Measurements from ENCODE around the gene TMA7B. TPM values are rescaled to one million over a fixed set of nuclear protein-coding genes. Genes with fewer than 3 reads are reported as not detected.
A peak's percentile ranks its signal among the peaks of the same experiment; 100 is the strongest.

The TMA7B gene
- total RNA-seq, 2 donors from 2014 or later = 0.20 TPM; not detected in 1

DNA sequence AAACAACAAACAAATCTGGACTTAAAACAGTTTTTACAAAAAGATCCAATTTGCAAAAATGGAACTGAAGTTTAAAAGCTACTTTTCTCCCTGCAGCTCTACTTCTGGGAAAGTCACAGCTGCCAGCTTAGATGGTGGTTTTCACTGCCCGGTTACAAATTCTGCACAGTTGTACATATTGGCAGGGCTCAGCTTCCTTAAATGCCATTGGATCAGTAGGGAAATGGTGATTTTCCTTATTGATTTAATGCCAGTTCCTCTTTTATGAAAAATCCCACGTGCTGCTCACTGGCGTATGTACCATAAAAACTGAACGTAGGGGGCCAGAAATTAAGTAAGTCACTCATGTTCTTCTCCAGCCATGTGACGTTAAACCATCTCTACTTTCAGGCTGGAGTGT is 36.5 kb upstream of the TMA7B start:
- no peaks in the 10 kb centered on the region for H3K27me3 ChIP-seq
- no peaks in the 10 kb centered on the region for H3K36me3 ChIP-seq
- no peaks in the 10 kb centered on the region for H3K9me3 ChIP-seq
- H3K4me3 ChIP-seq = no peak overlapping the region
- intact Hi-C loops (cut with DNase I) = no loop called here
- no peak overlapping the region for H3K27ac ChIP-seq
- TF ChIP-seq, protein P1, sequence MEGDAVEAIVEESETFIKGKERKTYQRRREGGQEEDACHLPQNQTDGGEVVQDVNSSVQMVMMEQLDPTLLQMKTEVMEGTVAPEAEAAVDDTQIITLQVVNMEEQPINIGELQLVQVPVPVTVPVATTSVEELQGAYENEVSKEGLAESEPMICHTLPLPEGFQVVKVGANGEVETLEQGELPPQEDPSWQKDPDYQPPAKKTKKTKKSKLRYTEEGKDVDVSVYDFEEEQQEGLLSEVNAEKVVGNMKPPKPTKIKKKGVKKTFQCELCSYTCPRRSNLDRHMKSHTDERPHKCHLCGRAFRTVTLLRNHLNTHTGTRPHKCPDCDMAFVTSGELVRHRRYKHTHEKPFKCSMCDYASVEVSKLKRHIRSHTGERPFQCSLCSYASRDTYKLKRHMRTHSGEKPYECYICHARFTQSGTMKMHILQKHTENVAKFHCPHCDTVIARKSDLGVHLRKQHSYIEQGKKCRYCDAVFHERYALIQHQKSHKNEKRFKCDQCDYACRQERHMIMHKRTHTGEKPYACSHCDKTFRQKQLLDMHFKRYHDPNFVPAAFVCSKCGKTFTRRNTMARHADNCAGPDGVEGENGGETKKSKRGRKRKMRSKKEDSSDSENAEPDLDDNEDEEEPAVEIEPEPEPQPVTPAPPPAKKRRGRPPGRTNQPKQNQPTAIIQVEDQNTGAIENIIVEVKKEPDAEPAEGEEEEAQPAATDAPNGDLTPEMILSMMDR (IDR thresholded peaks at IDR 0.05) = no peak
- DNase-seq = no peak
- no peak overlapping the region for H3K9ac ChIP-seq (ENCODE audit: low read depth in 2 of 2, low read length in 2 of 2)
- no peaks in the 10 kb centered on the region for H3K4me1 ChIP-seq

DNA sequence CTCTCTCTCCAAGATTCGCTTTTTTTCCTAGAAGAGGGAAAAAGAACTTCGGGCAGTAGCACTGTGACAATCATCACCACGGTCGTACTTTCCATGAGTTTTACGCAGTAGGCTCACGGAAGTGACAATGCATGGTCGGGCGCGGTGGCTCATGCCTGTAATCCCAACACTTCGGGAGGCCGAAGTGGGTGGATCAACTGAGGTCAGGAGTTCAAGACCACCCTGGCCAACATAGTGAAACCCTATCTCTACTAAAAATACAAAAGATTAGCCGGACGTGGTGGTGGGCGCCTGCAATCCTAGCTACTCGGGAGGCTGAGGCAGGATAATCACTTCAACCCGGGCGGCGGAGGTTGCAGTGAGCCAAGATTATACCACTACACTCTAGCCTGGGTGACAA is 35.9 kb upstream of the TMA7B start:
- Histone ChIP-seq H3K27me3 (no peaks in the 10 kb centered on the region), H3K9ac (ENCODE audit: low read depth in 2 of 2, low read length in 2 of 2) (no peak overlapping the region), H3K36me3 (no peaks in the 10 kb centered on the region), H3K9me3 (no peaks in the 10 kb centered on the region), H3K4me1 (no peaks in the 10 kb centered on the region), H3K27ac (no peak overlapping the region), H3K4me3 (no peak overlapping the region)
- DNase-seq = no peak
- TF ChIP-seq, protein P1 (IDR thresholded peaks at IDR 0.05) = no peak
- intact Hi-C loops (cut with DNase I) = no loop called here

DNA sequence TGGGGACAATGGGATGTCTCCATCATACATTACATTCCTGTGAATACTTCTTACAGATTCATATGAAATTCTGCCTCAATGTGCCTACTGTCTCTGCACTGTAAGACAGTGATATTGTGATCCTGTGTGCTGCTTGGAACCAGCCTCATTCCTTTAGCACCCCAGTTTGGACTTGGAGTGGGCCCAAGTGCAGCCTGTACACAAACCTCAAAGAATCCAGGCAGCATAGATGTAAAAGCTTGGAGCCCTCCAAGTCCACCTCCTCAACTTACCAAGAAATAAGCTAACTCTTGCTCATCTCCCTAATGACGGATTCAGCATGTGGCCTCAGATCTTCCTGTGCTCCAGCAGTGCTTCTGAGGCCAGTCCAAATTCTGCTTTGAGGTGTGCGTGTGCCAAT is 34.9 kb upstream of the TMA7B start:
- Histone ChIP-seq H3K36me3 (no peaks in the 10 kb centered on the region), H3K4me1 (no peaks in the 10 kb centered on the region), H3K4me3 (no peak overlapping the region), H3K9me3 (no peaks in the 10 kb centered on the region), H3K27me3 (no peaks in the 10 kb centered on the region), H3K27ac (no peak overlapping the region), H3K9ac (ENCODE audit: low read depth in 2 of 2, low read length in 2 of 2) (no peak overlapping the region)
- TF ChIP-seq, protein P1 (IDR thresholded peaks at IDR 0.05) = no peak
- no peak for DNase-seq
- intact Hi-C loops (cut with DNase I) = no loop called here

DNA sequence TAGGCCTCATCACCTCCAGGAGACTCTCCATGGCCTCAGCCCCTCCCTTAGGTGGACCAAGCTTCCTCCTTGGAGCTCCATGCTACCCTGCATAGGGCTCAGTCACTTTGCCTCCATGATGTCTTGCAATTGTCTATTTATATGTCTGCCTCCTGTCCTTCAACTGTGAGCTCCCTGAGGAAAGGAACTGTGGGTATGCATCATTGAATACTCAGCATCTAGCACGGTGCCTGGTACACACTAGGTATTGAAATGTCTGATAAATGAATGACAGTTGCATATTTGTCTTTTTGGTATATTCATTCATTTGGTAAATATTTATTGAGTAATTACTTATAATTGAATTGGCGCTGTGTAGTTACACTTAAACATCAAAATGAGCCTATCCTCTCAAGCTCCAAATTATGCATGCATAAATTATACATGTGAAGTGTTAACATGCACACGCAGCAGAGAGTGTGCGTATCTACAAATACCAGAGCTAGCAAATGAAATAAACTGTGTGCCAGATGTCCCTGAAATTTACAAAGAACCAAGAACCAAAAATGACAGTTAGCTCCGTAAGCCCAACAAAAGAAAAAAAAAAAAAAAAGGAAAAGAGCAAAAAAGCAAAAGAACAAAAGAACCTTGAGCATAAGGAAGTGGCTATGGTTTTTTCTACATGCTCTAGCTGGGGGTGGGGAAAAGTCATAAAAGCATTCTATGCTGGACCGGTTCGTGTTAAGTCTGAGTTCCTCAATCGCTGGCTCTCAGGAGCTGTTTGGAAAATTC is 34.1 kb upstream of the TMA7B start:
- intact Hi-C loops (cut with DNase I) = no loop called here
- Histone ChIP-seq H3K36me3 (no peaks in the 10 kb centered on the region), H3K9me3 (no peaks in the 10 kb centered on the region)

DNA sequence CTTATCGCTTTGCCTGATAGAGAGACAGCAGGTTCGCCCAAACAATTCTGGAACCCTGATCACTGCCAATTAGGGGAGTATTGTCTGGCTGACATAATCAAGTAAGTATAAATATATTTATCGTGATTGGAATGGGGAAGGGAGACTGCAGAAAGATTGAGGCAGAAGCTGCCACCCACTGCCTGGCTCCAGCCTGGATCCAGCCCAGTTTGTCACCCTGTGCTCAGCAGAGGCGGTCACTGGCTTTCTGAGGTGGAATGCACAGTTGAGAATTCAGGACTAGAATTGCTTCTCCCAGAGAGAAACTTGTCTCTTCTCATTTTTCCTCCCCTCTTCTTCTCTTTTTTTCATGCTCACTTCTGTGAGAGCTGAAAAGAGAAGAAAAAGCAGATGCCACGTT is 33.4 kb upstream of the TMA7B start:
- no peaks in the 10 kb centered on the region for H3K4me1 ChIP-seq
- H3K9me3 ChIP-seq = no peaks in the 10 kb centered on the region
- no peaks in the 10 kb centered on the region for H3K27me3 ChIP-seq
- intact Hi-C loops (cut with DNase I) = no loop called here
- TF ChIP-seq, protein P1 (IDR thresholded peaks at IDR 0.05) = no peak
- H3K4me3 ChIP-seq = no peak overlapping the region
- peak overlapping the region in 1 of 2 donors; percentile 15 for H3K9ac ChIP-seq (ENCODE audit: low read depth in 2 of 2, low read length in 2 of 2)
- DNase-seq = no peak
- H3K36me3 ChIP-seq = no peaks in the 10 kb centered on the region
- H3K27ac ChIP-seq = no peak overlapping the region

More for the DNA sequence above, 34.1 kb upstream of the TMA7B start:
- Histone ChIP-seq H3K4me1 (no peaks in the 10 kb centered on the region), H3K27me3 (no peaks in the 10 kb centered on the region), H3K27ac (no peak overlapping the region), H3K4me3 (no peak overlapping the region), H3K9ac (ENCODE audit: low read depth in 2 of 2, low read length in 2 of 2) (no peak overlapping the region)
- DNase-seq = peak; percentile 62
- TF ChIP-seq, protein P1 (IDR thresholded peaks at IDR 0.05) = no peak

Data from colonic mucosa (tissue), 4 donors.